HG02981 (cell line): ENCODE results near the gene ACCSL.

Experiments used
- ATAC-seq: cut with Tn5 transposase; IDR thresholded peaks from one replicate; pipeline ENCODE4 v1.9.1; 2021; ENCODE audit warnings: mild to moderate bottlenecking, moderate library complexity; ENCODE audit not compliant: unreplicated experiment

The ACCSL gene

DNA sequence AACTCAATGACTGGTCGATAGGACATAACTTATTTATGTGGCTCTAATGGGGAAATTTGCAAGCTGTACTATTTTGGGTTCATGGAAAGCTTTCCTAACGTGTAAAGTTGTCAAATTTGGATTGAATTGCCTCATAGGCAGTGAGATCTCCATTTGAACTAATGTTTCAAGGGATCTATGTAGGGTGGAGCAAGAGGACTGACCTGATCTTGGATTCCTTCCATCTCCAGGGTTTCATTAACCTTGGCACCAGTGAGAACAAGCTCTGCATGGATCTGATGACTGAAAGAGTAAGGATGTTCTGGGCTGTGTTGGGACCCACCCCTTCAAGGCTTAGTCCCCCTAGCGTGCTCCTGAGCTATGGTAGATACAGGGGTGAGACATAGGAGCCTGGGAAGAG lies 2.1 kb downstream of the ACCSL start:
- no peak for ATAC-seq

DNA sequence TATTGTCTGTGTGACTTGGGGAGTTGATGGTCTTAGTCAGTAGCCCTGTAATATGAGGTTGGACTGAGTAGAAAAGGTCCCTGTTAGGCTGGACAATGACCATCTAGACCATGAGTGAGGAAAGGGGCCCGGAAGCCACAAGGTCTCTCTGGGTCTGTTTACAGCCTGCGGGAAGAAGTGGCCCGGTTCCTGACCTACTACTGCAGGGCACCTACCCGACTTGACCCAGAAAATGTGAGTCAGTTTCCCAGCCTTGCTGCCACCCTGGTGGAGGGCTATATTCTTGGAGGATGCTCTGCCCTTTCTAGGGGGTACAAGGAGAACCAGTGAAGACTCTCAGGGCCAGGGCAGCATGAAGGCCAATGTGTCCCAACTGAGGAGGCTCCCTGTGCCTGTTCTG lies 3.4 kb downstream of the ACCSL start:
- ATAC-seq: no peak

DNA sequence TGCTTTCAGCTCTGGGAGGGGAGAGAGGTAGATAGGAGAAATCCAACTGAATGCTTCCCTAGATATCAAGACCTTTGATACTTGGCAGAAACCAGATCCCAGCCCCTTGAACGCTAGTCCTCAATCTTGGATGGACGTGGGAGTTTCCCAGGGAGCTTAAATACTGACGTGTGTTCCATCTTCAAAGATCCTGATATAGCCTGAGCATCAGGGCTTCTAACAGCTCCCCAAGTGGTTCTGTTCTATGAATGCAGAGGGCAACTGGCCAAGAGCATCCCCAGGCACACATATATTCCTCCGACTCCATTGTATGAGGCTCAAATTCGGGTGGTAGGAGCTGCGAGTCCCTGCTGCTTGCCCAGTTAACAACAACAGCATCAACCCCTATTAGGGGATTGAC lies 9.6 kb downstream of the ACCSL start:
- ATAC-seq: no peak

DNA sequence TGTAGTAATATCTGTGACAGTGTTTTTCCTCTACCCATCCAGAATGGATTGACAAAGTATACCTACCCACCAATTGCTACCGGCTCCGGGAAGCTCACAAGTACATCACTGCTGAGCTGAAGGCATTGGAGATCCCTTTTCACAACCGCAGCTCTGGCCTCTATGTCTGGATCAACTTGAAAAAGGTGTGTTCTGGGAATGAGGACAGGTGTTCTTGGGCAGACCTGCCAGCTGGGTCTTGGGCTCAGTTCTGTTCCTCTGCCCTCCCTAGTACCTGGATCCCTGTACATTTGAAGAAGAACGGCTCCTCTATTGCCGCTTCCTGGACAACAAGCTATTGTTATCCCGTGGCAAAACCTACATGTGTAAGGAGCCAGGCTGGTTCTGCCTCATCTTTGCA lies 10.5 kb downstream of the ACCSL start:
- no peak for ATAC-seq

DNA sequence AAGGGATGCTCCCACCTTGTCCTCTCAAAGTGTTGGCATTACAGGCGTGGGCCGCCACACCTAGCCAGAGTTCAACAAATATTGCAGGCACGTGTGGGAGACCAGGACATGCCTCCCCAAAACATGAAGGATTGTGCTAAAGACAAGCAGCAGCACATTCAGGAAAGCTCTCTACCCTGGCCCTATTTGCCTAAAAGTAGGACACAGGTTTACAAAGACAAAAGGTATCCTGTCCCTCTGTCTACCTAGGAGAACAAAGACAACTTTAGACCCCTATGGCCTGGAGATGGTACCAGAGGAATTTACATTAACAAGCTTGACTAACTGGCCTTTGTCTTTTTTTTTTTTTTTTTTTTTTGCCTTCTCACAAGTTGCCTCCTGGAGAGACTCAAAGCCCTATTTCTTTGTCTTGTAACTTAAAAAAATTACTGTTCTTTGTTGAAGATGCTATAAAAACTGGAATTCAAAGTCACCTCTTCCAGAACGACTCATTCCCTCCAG lies 17.4 kb downstream of the ACCSL start:
- no peak for ATAC-seq

DNA sequence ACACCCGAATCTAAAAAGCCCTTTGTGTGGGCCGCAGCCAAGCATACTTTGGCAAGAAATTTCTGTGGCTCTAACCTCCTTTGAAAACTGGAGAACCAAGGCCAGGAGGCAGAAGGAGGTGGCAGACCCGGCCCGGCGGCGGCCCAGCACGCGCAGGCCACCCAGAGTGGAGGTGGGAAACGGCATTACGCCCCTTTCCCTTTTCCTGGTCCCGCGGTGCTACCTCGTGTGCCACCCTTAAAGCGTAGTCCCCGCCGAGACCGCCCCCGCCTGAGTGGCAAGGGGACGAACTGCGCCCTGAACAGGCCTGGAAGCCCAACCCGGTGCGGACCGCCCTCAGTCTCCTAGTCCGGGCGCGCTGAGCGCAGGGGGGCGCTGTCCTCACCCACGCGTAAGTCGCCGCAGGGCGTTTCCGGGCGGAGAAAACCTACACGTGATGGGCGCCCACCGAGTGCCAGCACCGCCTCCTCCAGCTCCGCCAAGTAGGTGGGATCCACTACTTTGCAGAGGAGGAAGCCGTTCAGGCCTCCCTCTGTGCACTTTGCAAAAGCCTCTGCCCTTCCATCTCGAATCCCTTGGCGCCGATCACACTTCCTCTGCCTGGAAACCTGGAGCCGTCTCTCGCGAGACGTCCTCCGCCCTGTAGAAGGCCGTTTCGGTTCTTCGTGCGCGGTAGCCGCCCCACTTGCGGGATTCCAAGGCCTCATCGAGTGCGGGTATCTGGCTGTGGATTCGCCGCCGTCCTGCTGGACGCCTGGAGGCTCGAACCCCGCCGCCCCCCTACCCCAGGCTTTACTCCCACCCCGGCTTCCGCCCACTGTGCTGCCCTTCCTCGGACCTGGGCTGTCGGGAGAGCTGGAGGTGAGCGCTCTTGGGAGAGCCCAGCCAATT lies 18.3 kb downstream of the ACCSL start, which contains the start of gene ACCS:
ACCS (plus strand) TSS at position 430 of the 891 bp plus-strand sequence. CDS start 1,358 bp downstream, outside the sequence.
- ATAC-seq: peak; percentile 98

DNA sequence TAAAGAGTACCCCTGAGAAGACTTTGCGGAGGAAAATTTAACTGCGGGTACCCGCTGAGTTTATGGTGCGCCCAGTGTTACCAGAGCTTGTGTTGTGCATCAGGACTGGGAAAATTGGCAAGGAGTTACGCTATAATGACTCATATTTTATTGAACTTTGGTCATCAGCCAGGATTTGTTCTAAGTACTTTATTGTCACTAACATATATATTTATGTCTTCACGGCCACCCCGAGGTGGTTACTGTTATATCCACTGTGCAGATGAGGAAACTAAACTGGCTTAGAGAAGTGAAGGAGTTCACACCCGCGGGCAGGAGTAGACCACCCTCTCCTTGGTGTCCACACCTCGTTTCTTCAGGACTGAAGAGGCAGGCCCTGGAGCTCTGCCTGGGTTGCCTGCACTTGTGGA lies 19.0 kb downstream of the ACCSL start:
- ATAC-seq: no peak

DNA sequence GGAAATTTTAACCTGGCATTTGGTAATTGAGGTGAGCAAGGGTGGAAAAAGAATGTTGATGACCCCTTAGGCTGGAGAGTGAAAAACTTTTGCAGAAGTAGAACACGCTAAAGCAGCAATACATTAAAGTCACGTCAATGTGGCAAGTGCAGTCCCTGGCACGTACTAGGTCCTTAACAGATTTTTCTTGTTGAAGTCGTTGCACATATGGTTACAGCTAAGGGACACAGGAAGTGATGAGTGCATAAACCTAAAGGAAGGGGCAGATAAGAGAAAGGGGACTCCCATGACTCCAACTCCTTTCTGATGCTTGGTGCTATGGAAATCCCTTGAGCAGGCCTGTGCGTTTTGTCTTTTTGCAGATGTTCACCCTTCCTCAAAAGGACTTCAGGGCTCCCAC lies 19.5 kb downstream of the ACCSL start:
- ATAC-seq: no peak

DNA sequence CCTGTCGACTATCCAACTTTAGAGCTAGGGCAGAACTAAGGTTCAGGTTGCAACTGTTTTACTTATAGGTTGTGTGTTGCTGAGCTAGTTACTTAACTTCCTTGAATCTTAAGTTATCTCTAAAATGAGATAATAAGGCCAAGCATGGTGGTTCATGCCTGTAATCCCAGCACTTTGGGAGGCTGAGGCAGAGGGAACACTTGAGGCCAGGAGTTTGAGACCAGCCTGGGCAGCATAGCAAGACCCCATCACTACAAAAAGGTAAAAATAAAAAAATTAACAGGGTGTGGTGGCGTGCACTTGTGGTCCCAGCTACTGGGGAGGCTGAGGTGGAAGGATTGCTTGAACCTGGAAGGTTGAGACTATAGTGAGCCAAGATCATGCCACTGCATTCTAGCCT lies 20.4 kb downstream of the ACCSL start:
- ATAC-seq: no peak

DNA sequence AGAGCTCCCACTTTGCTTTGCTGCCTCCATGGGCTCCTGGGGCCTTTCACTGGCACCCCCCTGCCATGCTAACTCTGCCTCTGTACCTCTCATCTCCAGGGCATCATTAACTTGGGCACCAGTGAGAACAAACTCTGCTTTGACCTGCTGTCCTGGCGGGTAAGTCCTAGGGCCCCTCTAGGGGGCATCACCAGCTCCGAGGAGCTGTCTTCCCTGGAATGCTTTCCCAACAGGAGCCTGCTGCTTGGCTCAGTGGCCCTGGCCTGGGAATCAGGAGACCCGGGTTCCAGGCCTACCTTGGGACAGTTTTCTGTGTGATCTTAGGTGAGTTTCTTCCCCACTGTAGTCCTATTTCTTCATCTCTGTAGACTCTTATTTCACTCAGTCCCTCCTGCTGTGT lies 23.4 kb downstream of the ACCSL start:
- no peak for ATAC-seq

DNA sequence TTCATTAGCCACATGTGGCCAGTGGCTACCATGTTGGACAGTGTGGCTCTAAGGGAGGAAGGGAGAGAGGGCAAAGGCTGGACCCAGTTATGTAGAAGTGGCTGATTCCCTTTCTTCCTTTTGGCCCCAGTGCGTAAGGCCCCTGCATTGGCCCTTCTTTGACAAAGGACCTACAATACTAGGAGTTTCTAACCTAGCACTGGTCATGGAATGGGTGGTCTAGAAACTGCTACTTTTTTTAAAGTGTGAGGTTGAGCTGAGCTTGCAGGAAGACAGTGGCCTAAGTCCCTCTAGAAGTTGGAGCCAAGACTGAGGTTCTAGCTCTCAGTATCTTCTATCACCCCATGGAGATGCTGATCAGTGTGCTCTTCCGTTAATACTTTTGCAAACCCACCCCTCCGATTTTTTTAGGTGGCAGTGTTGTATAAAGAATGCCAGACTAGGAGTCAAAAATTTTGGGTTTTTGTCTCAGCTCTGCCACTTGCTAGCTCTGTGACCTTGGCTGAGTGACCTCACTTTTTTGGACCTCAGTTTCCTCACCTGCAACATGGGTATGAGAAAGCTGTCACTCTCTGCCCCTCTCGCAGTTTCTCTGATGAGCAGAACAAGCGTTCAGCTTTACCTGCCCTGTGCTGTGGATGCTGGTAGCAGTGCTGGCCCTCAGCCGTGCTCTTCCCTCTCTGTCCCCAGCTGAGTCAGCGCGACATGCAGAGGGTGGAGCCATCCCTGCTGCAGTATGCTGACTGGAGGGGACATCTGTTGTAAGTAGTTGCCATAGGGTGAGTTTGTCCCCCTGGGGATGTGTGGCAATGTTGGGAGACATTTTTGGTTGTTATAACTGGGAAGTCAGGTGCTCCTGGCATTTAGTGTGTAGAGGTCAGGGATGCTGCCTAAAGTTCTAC lies 25.2 kb downstream of the ACCSL start:
- no peak for ATAC-seq

DNA sequence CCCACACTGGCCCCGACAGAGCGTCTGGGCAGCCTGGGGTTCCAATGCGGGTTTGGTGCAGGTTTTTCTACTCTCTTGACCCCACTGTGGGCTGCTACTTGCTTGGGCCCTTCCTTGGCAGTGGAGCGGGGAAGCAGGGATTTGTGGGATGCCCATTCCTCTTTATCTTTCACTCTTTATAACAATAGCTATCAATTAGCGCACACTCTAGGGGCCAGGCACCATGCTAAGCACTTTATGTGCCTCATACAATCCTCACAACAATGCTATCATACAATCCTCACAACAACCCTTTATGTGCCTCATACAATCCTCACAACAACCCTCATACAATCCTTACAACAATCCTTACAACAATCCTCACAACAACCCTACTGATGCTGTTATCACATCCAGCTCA lies 31.0 kb downstream of the ACCSL start:
- no peak for ATAC-seq

DNA sequence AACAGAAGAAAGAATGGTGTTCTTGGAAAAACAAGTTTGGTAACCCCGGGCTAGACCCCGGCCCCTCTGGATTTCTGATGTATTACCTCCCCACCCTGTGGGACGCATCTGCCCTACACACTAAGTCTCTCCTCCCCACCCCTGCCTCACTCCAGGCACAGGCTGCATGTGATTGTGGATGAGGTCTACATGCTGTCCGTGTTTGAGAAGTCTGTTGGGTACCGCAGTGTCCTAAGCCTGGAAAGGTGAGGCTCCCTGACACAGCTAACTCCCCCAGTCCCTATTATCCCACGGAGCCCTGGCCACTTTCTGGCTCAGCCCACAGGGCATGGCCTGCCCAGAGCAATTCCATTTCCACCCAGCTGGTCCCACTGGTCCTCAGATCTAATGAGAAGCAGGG lies 31.6 kb downstream of the ACCSL start:
- no peak for ATAC-seq

DNA sequence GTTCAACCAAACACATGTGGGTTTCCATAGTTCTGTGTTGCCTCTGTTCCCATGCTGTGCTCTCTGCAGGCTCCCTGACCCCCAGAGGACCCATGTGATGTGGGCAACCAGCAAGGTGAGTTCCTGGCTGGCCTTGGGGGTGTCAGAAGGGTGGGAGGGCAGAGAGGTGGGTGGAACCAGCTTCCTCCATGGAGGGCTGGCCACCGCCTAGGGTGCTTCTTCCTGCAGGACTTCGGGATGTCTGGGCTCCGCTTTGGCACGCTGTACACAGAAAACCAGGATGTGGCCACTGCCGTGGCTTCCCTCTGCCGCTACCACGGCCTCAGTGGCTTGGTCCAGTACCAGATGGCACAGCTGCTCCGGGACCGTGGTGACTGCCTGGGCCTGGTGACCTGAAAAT lies 33.2 kb downstream of the ACCSL start:
- ATAC-seq: no peak

DNA sequence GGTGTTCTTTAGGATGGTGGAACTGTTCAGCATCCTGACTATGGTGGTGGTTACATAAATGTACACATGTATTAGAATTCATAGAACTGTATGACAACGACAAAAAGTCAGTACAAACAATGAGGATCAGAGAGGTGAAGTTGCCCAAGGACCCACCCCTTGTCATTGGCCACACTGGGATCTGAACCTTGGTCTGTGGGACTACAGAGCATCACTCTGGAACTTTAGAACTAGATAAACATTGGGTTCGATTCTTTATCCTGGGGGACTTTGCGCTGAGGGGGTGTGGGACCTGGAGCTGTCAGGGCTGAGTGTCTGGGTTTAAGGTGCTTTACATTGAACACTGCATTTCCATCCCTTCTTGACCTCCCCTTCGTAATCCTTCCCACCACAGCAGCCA lies 34.9 kb downstream of the ACCSL start:
- ATAC-seq: no peak

DNA sequence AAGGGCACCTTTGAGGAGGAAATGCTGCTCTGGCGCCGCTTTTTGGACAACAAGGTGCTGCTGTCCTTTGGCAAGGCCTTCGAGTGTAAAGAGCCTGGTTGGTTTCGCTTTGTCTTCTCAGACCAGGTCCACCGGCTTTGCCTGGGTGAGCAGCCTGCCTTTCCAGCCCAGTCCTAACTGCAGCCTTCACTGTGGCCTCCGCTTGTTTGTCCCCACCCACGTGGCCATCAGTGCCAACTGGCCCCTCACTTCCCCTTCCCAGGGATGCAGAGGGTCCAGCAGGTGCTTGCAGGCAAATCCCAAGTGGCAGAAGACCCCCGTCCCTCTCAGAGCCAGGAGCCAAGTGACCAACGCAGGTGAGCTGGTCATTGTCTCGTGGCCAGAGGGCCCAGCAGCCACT lies 35.7 kb downstream of the ACCSL start:
- no peak for ATAC-seq

DNA sequence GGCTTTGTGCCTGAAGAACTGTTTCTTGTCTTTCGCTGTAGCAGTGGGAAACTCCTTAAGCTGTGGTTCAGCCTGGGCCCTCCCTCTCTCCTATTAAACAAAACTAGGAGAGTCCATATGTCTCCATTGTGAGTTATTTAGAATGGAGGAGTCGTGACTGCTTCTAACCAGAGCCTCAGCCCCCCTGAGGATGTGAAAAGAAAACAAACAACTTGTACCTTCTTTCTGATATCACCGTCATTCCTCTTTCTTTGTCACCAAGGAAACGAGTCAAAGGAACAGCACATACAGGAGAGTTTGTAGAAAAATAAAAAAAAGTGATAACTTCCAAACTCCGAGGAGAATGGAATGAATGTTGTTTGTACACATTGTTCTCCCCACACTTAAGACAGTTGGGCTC lies 36.1 kb downstream of the ACCSL start:
- ATAC-seq: no peak

DNA sequence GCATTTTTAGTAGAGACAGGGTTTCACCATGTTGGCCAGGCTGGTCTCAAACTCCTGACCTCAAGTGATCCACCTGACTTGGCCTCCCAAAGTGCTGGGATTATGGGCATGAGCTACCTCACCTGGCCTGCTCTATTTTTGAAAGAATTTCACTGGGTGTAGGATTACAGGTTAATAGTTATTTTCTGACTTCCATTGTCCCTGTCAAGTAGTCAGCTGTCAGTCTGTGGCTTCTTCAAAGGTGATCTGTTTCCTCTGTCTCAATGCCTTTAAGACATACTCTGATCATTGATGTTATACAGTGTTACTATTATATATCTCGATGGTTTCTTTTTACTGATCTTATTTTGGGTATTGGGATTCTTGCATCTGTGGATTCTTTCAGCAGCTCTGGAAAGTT lies 37.5 kb downstream of the ACCSL start:
- ATAC-seq: no peak

DNA sequence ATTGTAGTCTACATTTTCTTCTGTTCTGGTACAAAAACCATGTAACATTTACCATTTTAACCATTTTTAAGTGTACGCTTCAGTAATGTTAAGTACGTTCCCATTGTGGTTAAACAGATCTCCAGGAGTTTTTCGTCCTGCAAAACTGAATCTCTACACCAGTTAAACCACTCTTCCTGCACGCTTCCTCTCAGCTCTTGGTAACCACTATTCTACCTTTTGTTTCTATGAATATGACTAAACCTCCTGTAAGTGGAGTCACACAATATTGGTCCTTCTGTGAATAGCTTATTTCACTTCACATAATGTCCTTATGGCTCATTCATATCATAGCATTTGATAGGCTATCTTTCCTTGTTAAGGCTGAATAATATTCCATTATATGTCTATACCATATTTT lies 40.6 kb downstream of the ACCSL start:
- no peak for ATAC-seq

DNA sequence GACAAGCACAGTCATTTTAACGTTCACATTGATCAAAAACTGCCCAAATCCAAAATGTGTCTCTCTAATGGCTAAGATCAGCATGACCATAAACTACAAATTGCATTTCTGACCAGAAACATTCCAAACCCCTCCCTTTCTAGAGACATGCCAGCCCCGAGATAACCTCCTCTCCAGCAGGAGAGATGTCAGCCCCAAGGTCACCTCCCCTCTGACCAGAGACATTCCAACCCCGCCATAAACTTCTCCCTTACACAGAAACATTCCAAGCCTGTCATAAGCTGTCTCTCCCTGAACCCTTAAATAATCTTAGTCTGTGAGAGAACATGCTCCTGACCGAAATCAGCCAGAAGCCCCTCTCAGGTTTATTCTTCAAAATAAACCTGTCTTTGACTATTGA lies 41.1 kb downstream of the ACCSL start:
- ATAC-seq: no peak

DNA sequence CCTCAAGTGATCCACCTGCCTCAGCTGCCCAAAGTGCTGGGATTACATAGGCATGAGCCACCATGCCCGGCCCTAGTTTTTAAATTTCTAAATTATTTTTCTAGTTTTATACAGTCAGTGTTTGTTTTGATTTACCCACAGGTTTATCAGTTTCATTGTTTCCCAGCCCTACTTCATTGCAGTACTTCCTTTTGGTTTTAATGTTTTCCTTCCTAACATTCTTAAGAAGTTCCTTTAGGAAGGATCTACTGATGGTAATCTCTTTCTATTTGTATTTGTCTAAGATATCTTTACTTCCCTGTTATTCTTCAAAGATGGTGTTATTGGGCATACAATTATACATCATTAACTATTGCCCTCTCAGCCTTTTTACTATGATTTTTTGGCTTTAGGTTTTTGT lies 42.8 kb downstream of the ACCSL start:
- ATAC-seq: no peak
